ENCODE data around the gene DIP2B. TPM values are rescaled to one million over a fixed set of nuclear protein-coding genes. Genes with fewer than 3 reads are reported as not detected.

The DIP2B gene
- total and polyA plus RNA-seq, 10 donors = 5.6 to 96.4 (median 61.6) TPM

- Histone ChIP-seq H3K27me3 (replicated peaks in 1 of 7) (no peaks in the 10 kb centered on the region), H3K27ac (peak overlapping the region in 7 of 8 donors; percentile 48 to 71 (median 55)), H3K4me1 (peaks cover 15 to 81% (median 45%) of the 10 kb centered on the region in 6 donors), H3K4me3 (no peak overlapping the region), H3K36me3 (no peaks in the 10 kb centered on the region), H3K9me3 (no peaks in the 10 kb centered on the region)
- intact Hi-C loops (cut with DNase I; ENCODE audit: low total_unique reads) = no loop called here
- DNase-seq = no peak
- 51 to 65% (median 60%) methylated on average over 7 of the region's 7 CpGs for WGBS, 5 donors
- TF ChIP-seq, protein P1, sequence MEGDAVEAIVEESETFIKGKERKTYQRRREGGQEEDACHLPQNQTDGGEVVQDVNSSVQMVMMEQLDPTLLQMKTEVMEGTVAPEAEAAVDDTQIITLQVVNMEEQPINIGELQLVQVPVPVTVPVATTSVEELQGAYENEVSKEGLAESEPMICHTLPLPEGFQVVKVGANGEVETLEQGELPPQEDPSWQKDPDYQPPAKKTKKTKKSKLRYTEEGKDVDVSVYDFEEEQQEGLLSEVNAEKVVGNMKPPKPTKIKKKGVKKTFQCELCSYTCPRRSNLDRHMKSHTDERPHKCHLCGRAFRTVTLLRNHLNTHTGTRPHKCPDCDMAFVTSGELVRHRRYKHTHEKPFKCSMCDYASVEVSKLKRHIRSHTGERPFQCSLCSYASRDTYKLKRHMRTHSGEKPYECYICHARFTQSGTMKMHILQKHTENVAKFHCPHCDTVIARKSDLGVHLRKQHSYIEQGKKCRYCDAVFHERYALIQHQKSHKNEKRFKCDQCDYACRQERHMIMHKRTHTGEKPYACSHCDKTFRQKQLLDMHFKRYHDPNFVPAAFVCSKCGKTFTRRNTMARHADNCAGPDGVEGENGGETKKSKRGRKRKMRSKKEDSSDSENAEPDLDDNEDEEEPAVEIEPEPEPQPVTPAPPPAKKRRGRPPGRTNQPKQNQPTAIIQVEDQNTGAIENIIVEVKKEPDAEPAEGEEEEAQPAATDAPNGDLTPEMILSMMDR (IDR thresholded peaks at IDR 0.05 in 8 of 11, conservative IDR thresholded peaks at IDR 0.05 in 3 of 11) = no peak
- no peak for TF ChIP-seq POLR2A (IDR thresholded peaks at IDR 0.05)
- TF ChIP-seq POLR2AphosphoS5 (IDR thresholded peaks at IDR 0.05) = no peak
These were observed 94.7 kb downstream of the DIP2B start for GRCh38 chr12:50599366-50600095.

- H3K36me3 ChIP-seq = no peaks in the 10 kb centered on the region
- no peak for DNase-seq
- WGBS, 5 donors = 36 to 93% (median 86%) methylated on average over 1 of the region's 1 CpG
- no peaks in the 10 kb centered on the region for H3K27me3 ChIP-seq (replicated peaks in 1 of 7)
- TF ChIP-seq, protein P1 (IDR thresholded peaks at IDR 0.05 in 8 of 11, conservative IDR thresholded peaks at IDR 0.05 in 3 of 11) = no peak
- no peak for TF ChIP-seq POLR2A (IDR thresholded peaks at IDR 0.05)
- TF ChIP-seq POLR2AphosphoS5 (IDR thresholded peaks at IDR 0.05) = no peak
- no peaks in the 10 kb centered on the region for H3K9me3 ChIP-seq
- H3K4me1 ChIP-seq = peaks cover 15 to 82% (median 46%) of the 10 kb centered on the region in 6 donors
- H3K27ac ChIP-seq = peak overlapping the region in 7 of 8 donors; percentile 45 to 71 (median 55)
- no peak overlapping the region for H3K4me3 ChIP-seq
- intact Hi-C loops (cut with DNase I; ENCODE audit: low total_unique reads) = no loop called here
These were observed 95.6 kb downstream of the DIP2B start for GRCh38 chr12:50600364-50600763.

- no peak for DNase-seq
- Histone ChIP-seq H3K4me3 (no peak overlapping the region), H3K27me3 (replicated peaks in 1 of 7) (no peaks in the 10 kb centered on the region), H3K9me3 (no peaks in the 10 kb centered on the region), H3K27ac (peak overlapping the region in 7 of 8 donors; percentile 44 to 70 (median 61)), H3K4me1 (peaks cover 0 to 83% (median 41%) of the 10 kb centered on the region in 6 donors), H3K36me3 (peaks cover 0 to 6% (median 0%) of the 10 kb centered on the region in 6 donors)
- intact Hi-C loops (cut with DNase I; ENCODE audit: low total_unique reads) = no loop called here
- 64 to 80% (median 73%) methylated on average over 4 of the region's 4 CpGs for WGBS, 5 donors
- TF ChIP-seq POLR2AphosphoS5 (IDR thresholded peaks at IDR 0.05) (no peak), POLR2A (IDR thresholded peaks at IDR 0.05) (no peak)
- TF ChIP-seq, protein P1 (IDR thresholded peaks at IDR 0.05 in 8 of 11, conservative IDR thresholded peaks at IDR 0.05 in 3 of 11) = no peak
These were observed 99.2 kb downstream of the DIP2B start for GRCh38 chr12:50603817-50604639.

GRCh38 chr12:50604640-50604920, 99.8 kb downstream of the DIP2B start:
- Histone ChIP-seq H3K27ac (peak overlapping the region in 6 of 8 donors; percentile 1 to 70 (median 46)), H3K36me3 (peaks cover 0 to 6% (median 0%) of the 10 kb centered on the region in 6 donors), H3K4me3 (no peak overlapping the region), H3K4me1 (peaks cover 0 to 83% (median 42%) of the 10 kb centered on the region in 6 donors), H3K27me3 (replicated peaks in 1 of 7) (no peaks in the 10 kb centered on the region), H3K9me3 (no peaks in the 10 kb centered on the region)
- TF ChIP-seq POLR2AphosphoS5 (IDR thresholded peaks at IDR 0.05) (no peak), POLR2A (IDR thresholded peaks at IDR 0.05) (no peak)
- TF ChIP-seq, protein P1 (IDR thresholded peaks at IDR 0.05 in 8 of 11, conservative IDR thresholded peaks at IDR 0.05 in 3 of 11) = no peak
- intact Hi-C loops (cut with DNase I; ENCODE audit: low total_unique reads) = no loop called here
- no peak for DNase-seq
- 94 to 100% (median 100%) methylated on average over 1 of the region's 1 CpG for WGBS, 5 donors

All from spleen (tissue), 11 donors.